Thyroid gland (tissue), 4 donors: ENCODE results near the gene FAM9A.

Experiments used
- POLR2A ChIP-seq, 2 donors: fragments of 450-650 bp; IDR thresholded peaks; one replicate each; pipeline ENCODE4 v1.6.1; 2017; ENCODE audit warnings: antibody characterized with exemption in 2 of 2, mild to moderate bottlenecking in 2 of 2, moderate library complexity in 1 of 2
- TF ChIP-seq, protein P1 (sequence below), 6 experiments: fragments of 200-600 bp in 3 of 6; fragments of 450-650 bp in 3 of 6; sonication (generic) in 3 of 6; IDR thresholded peaks; one replicate each; pipeline ENCODE4 v1.5.1; 2016 to 2019; ENCODE audit warnings: antibody characterized with exemption in 6 of 6, mild to moderate bottlenecking in 2 of 6, inconsistent platforms in 1 of 6, moderate library complexity in 1 of 6

DNA sequence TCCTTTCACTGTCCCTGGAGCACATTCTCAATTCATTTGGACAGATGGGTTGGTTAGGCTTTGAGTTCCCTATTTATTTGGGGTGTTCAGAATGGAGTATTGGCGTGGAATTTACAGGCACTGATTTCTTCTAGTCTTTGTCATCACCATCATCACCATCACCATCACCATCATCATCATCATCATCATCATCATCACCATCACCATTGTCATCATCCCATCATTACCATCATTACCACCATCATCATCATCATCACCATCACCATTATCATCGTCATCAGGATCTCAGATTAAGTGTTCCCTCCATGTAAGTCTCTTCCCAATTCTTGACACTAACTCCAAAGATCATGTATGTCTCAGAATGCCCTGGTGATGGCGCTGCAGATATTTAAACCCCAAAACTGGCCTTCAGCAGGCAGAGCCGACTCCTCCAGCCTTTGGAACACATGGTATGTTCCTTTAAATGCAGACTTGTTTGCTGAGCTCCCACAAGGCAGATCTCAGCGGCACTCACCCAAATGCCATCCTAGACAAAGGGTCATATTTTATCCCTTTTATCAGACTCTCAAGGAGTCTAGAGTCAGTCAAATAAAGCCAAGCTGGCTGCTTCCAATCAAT is 19.8 kb upstream of the FAM9A start:
- TF ChIP-seq, protein P1, sequence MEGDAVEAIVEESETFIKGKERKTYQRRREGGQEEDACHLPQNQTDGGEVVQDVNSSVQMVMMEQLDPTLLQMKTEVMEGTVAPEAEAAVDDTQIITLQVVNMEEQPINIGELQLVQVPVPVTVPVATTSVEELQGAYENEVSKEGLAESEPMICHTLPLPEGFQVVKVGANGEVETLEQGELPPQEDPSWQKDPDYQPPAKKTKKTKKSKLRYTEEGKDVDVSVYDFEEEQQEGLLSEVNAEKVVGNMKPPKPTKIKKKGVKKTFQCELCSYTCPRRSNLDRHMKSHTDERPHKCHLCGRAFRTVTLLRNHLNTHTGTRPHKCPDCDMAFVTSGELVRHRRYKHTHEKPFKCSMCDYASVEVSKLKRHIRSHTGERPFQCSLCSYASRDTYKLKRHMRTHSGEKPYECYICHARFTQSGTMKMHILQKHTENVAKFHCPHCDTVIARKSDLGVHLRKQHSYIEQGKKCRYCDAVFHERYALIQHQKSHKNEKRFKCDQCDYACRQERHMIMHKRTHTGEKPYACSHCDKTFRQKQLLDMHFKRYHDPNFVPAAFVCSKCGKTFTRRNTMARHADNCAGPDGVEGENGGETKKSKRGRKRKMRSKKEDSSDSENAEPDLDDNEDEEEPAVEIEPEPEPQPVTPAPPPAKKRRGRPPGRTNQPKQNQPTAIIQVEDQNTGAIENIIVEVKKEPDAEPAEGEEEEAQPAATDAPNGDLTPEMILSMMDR (IDR thresholded peaks at IDR 0.05) = no peak
- no peak for TF ChIP-seq POLR2A (IDR thresholded peaks at IDR 0.05)
